Measurements from ENCODE around the gene STX2.
"Not testable (repeated sequence)": the region's sequence is repeated elsewhere in the genome, so short reads cannot be mapped to it uniquely, and the experiment has no call there.

Gene STX2

GRCh38 chr12:130796985-130797686 lies 41.9 kb downstream of the STX2 start:
- DNase-seq (ENCODE audit: low spot score): no peak

GRCh38 chr12:130795906-130796305 lies 43.1 kb downstream of the STX2 start:
- no peak for DNase-seq (ENCODE audit: low spot score)

- DNase-seq (ENCODE audit: low spot score): no peak
Observed at GRCh38 chr12:130793554-130793849, 45.5 kb downstream of the STX2 start.

- DNase-seq (ENCODE audit: low spot score): no peak
Observed at GRCh38 chr12:130792821-130793553, 46.1 kb downstream of the STX2 start.

- no peak for DNase-seq (ENCODE audit: low spot score)
Observed at GRCh38 chr12:130791629-130792028, 47.4 kb downstream of the STX2 start.

GRCh38 chr12:130788515-130788914 lies 50.5 kb downstream of the STX2 start:
- DNase-seq (ENCODE audit: low spot score): no peak

- DNase-seq (ENCODE audit: low spot score): no peak
Observed at GRCh38 chr12:130787445-130788410, 51.3 kb downstream of the STX2 start.

GRCh38 chr12:130787041-130787440 lies 52.0 kb downstream of the STX2 start:
- DNase-seq (ENCODE audit: low spot score): no peak

GRCh38 chr12:130783110-130783715 lies 55.8 kb downstream of the STX2 start:
- DNase-seq (ENCODE audit: low spot score): no peak

GRCh38 chr12:130782245-130782644 lies 56.8 kb downstream of the STX2 start:
- not testable (repeated sequence) for DNase-seq (ENCODE audit: low spot score)

- no peak for DNase-seq (ENCODE audit: low spot score)
Observed at GRCh38 chr12:130780880-130781575, 58.0 kb downstream of the STX2 start.

GRCh38 chr12:130780325-130780724 lies 58.7 kb downstream of the STX2 start:
- no peak for DNase-seq (ENCODE audit: low spot score)

- DNase-seq (ENCODE audit: low spot score): no peak
Observed at GRCh38 chr12:130778776-130779175, 60.3 kb downstream of the STX2 start.

GRCh38 chr12:130776857-130777339 lies 62.2 kb downstream of the STX2 start:
- no peak for DNase-seq (ENCODE audit: low spot score)

- peak; percentile 89 for DNase-seq (ENCODE audit: low spot score)
Observed at GRCh38 chr12:130775953-130776856, 62.8 kb downstream of the STX2 start.

- no peak for DNase-seq (ENCODE audit: low spot score)
Observed at GRCh38 chr12:130770413-130771028, 68.5 kb downstream of the STX2 start.

- no peak for DNase-seq (ENCODE audit: low spot score)
Observed at GRCh38 chr12:130768120-130768519, 70.9 kb downstream of the STX2 start.

GRCh38 chr12:130766470-130766869 lies 72.6 kb downstream of the STX2 start:
- DNase-seq (ENCODE audit: low spot score): no peak

- DNase-seq (ENCODE audit: low spot score): no peak
Observed at GRCh38 chr12:130765186-130765659, 73.8 kb downstream of the STX2 start.
